Activated CD8-positive, alpha-beta T cell treated with anti-CD3 and anti-CD28 coated beads, Interleukin-2, amount 10 ng/mL, durations not matched to agents 7 days and 5 days (primary cell): ENCODE results near the gene PARD3B. TPM values are rescaled to one million over a fixed set of nuclear protein-coding genes. Genes with fewer than 3 reads are reported as not detected.

Experiments used
- ATAC-seq: fragments of 150-1000 bp; cut with Tn5 transposase; one replicate; pipeline ENCODE4 v1.10.0; 2021; ENCODE audit warnings: moderate library complexity
- CTCF ChIA-PET: fragments of 350-600 bp; sonication (Branson Sonifier 250); formaldehyde crosslinking; loops from one replicate; lab custom pipeline; 2021; ENCODE audit warnings: antibody characterized with exemption; lab: Charles Lee
- POLR2A ChIA-PET: fragments of 350-600 bp; sonication (Branson Sonifier 250); formaldehyde crosslinking; loops from one replicate; lab custom pipeline; 2021; ENCODE audit warnings: antibody characterized with exemption; lab: Charles Lee
- DNase-seq: peaks from one replicate; pipeline ENCODE4 v3.0.0-alpha.2; 2020
- H3K27ac Mint-ChIP-seq: one replicate; pipeline ENCODE4 v1.8.0; 2021; ENCODE audit warnings: mild to moderate bottlenecking, mixed read lengths
- H3K27me3 Mint-ChIP-seq: one replicate; pipeline ENCODE4 v1.8.0; 2021; ENCODE audit warnings: low read depth, mixed read lengths
- H3K36me3 Mint-ChIP-seq: one replicate; pipeline ENCODE4 v1.8.0; 2021; ENCODE audit warnings: low read depth, mixed read lengths
- H3K4me1 Mint-ChIP-seq: one replicate; pipeline ENCODE4 v1.8.0; 2021; ENCODE audit warnings: low read depth, mixed read lengths
- H3K4me3 Mint-ChIP-seq: one replicate; pipeline ENCODE4 v1.8.0; 2021; ENCODE audit warnings: mild to moderate bottlenecking, mixed read lengths
- H3K9me3 Mint-ChIP-seq: one replicate; pipeline ENCODE4 v1.8.0; 2022; ENCODE audit warnings: mixed read lengths; ENCODE audit not compliant: insufficient read depth
- total RNA-seq, 2 experiments: library from RNA; stranded (reverse); gene quantifications; one replicate each; pipeline ENCODE4 v1.2.3, GENCODE V29; 2021

PARD3B gene
- total RNA-seq, 2 experiments from 2014 or later: 0.76 to 1.0 TPM

- H3K4me3 Mint-ChIP-seq: no peak overlapping the region
- no peaks in the 10 kb centered on the region for H3K9me3 Mint-ChIP-seq
- H3K4me1 Mint-ChIP-seq: no peaks in the 10 kb centered on the region
- POLR2A ChIA-PET: no interaction called here
- H3K36me3 Mint-ChIP-seq: no peaks in the 10 kb centered on the region
- ATAC-seq: no peak
- no peak overlapping the region for H3K27ac Mint-ChIP-seq
- CTCF ChIA-PET: no interaction called here
- no peak for DNase-seq
- H3K27me3 Mint-ChIP-seq: no peaks in the 10 kb centered on the region
Measured at GRCh38 chr2:204749319-204749718, 204.0 kb downstream of the PARD3B start.

DNA sequence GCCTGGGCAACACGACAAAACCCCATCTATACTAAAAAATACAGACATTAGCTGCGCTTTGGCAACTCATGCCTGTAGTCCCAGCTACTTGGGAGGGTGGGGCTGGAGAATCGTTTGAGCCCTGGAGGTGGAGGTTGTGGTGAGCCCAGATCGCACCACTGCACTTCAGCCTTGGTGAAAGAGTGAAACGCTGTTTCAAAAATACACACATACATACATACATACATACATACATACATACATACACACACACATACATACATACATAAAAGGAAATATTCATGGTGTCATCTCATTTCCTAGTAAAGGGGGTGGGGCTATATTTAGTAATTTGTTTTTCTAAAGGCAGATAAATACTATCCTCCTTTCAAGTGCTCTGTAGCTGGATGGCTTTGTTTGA is 205.1 kb downstream of the PARD3B start:
- Mint-ChIP-seq H3K36me3 (no peaks in the 10 kb centered on the region), H3K27ac (no peak overlapping the region), H3K9me3 (no peaks in the 10 kb centered on the region), H3K27me3 (no peaks in the 10 kb centered on the region), H3K4me1 (no peaks in the 10 kb centered on the region), H3K4me3 (no peak overlapping the region)
- CTCF ChIA-PET: no interaction called here
- ATAC-seq (no peak), DNase-seq (no peak)
- POLR2A ChIA-PET: no interaction called here

DNA sequence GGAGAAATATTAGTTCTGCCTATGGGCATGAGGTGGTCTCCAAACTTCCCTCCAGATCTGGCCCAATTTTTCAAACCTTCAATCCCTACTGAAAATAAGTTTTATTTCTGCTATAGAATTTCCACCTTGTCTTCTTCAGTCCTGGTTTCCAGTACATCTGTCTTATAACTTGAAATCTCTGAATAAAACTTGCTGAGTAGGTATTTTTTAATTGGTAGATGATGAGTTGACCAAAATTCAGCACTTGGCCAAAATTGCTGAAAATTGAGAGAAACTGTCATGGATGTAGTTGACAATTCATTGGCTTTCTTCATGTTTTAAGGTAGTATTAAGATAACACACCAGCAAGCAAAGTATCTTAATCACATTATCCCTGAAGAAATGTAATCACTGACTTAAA is 206.2 kb downstream of the PARD3B start:
- POLR2A ChIA-PET: no interaction called here
- no peaks in the 10 kb centered on the region for H3K27me3 Mint-ChIP-seq
- no peak overlapping the region for H3K27ac Mint-ChIP-seq
- H3K4me1 Mint-ChIP-seq: no peaks in the 10 kb centered on the region
- H3K4me3 Mint-ChIP-seq: no peak overlapping the region
- no peaks in the 10 kb centered on the region for H3K36me3 Mint-ChIP-seq
- DNase-seq (no peak), ATAC-seq (no peak)
- CTCF ChIA-PET: no interaction called here
- H3K9me3 Mint-ChIP-seq: no peaks in the 10 kb centered on the region

GRCh38 chr2:204753841-204754240 is 208.6 kb downstream of the PARD3B start:
- no peaks in the 10 kb centered on the region for H3K4me1 Mint-ChIP-seq
- no peak overlapping the region for H3K4me3 Mint-ChIP-seq
- ChIA-PET CTCF (no interaction called here), POLR2A (interaction anchor here (0.6 kb wide), 1 partner anchor 81 kb away, joined by 3 read pairs; no protein-coding TSS in a partner anchor)
- H3K27ac Mint-ChIP-seq: no peak overlapping the region
- no peaks in the 10 kb centered on the region for H3K27me3 Mint-ChIP-seq
- DNase-seq (no peak), ATAC-seq (no peak)
- H3K9me3 Mint-ChIP-seq: no peaks in the 10 kb centered on the region
- no peaks in the 10 kb centered on the region for H3K36me3 Mint-ChIP-seq

GRCh38 chr2:204754898-204755297 is 209.6 kb downstream of the PARD3B start:
- ATAC-seq (no peak), DNase-seq (no peak)
- CTCF ChIA-PET: no interaction called here
- Mint-ChIP-seq H3K9me3 (no peaks in the 10 kb centered on the region), H3K4me3 (no peak overlapping the region), H3K4me1 (no peaks in the 10 kb centered on the region), H3K27ac (no peak overlapping the region), H3K27me3 (no peaks in the 10 kb centered on the region), H3K36me3 (no peaks in the 10 kb centered on the region)
- POLR2A ChIA-PET: no interaction called here

- no peak for ATAC-seq
- Mint-ChIP-seq H3K27me3 (no peaks in the 10 kb centered on the region), H3K4me1 (no peaks in the 10 kb centered on the region), H3K9me3 (peaks cover 17% of the 10 kb centered on the region), H3K36me3 (peaks cover 5% of the 10 kb centered on the region), H3K27ac (no peak overlapping the region), H3K4me3 (no peak overlapping the region)
- POLR2A ChIA-PET: no interaction called here
- CTCF ChIA-PET: no interaction called here
- no peak for DNase-seq
Measured at GRCh38 chr2:204763974-204764703, 218.9 kb downstream of the PARD3B start.

- H3K4me3 Mint-ChIP-seq: no peak overlapping the region
- no peaks in the 10 kb centered on the region for H3K36me3 Mint-ChIP-seq
- ChIA-PET POLR2A (no interaction called here), CTCF (no interaction called here)
- peaks cover 4% of the 10 kb centered on the region for H3K27me3 Mint-ChIP-seq
- ATAC-seq: no peak
- no peaks in the 10 kb centered on the region for H3K9me3 Mint-ChIP-seq
- DNase-seq: no peak
- H3K27ac Mint-ChIP-seq: no peak overlapping the region
- no peaks in the 10 kb centered on the region for H3K4me1 Mint-ChIP-seq
Measured at GRCh38 chr2:204770735-204771134, 225.5 kb downstream of the PARD3B start.

DNA sequence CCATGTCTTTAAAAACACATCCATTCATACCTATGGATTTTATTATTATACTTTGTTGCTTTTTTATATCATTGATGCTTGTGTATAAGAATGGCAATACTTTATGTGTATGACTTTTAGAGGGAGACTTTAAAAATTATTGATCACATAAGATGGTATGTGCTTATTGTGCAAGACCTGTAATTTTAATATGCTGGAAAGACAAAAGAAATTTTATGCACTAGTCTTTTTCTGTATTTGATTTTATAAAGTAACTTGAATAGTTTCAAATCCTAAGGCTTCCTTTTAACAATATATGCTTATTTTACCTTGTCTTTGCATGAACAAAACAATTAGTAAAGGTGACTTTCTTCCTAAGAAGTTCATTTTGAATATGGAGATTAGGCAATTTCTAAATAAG is 226.4 kb downstream of the PARD3B start:
- no peak overlapping the region for H3K27ac Mint-ChIP-seq
- DNase-seq: no peak
- CTCF ChIA-PET: no interaction called here
- no peak for ATAC-seq
- H3K27me3 Mint-ChIP-seq: peaks cover 7% of the 10 kb centered on the region
- H3K4me1 Mint-ChIP-seq: no peaks in the 10 kb centered on the region
- H3K9me3 Mint-ChIP-seq: no peaks in the 10 kb centered on the region
- POLR2A ChIA-PET: no interaction called here
- no peak overlapping the region for H3K4me3 Mint-ChIP-seq
- H3K36me3 Mint-ChIP-seq: no peaks in the 10 kb centered on the region

DNA sequence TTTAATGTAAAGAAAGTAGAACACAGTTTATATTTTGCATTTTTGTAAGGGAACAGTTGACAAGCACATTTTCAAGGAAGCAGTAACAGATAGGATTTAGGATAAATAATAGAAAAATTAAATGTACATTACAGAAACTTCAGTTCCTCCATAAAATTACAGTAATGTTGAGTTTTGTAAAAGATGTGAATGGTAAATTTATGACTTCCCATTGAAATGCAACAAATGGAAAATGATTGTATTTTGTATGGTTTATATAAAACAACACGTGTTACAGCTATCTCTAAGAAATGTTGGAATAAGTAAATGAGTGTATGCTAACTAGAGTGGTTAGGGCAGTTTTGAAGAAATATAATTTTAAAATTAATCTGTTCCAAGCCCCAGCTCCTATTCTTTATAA is 227.3 kb downstream of the PARD3B start:
- Mint-ChIP-seq H3K4me3 (no peak overlapping the region), H3K36me3 (no peaks in the 10 kb centered on the region), H3K27me3 (peaks cover 7% of the 10 kb centered on the region), H3K9me3 (no peaks in the 10 kb centered on the region), H3K4me1 (no peaks in the 10 kb centered on the region), H3K27ac (no peak overlapping the region)
- ATAC-seq: no peak
- DNase-seq: no peak
- ChIA-PET CTCF (no interaction called here), POLR2A (no interaction called here)

DNA sequence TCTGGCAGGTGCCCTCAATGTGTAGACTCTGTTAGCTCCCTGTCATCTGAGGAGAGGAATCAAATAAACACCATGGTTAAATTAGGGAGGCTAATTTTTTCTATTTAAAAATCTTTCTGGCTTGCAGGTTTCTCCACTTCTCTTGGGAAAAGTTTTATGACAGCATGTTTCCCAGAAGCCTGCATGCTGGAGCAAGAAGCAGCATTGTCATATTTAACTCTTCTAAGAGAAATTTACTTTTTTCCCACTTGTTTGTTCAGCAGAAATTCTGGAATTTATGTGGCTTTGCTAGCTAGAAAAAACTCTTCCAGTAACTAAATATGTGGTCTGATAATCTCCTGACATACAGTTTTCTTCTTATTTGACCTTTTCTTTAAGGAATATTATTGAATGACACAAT is 230.5 kb downstream of the PARD3B start:
- H3K9me3 Mint-ChIP-seq: no peaks in the 10 kb centered on the region

GRCh38 chr2:204776781-204777559 is 231.7 kb downstream of the PARD3B start:
- POLR2A ChIA-PET: no interaction called here
- Mint-ChIP-seq H3K27ac (no peak overlapping the region), H3K27me3 (peaks cover 7% of the 10 kb centered on the region), H3K36me3 (no peaks in the 10 kb centered on the region), H3K9me3 (no peaks in the 10 kb centered on the region), H3K4me1 (no peaks in the 10 kb centered on the region), H3K4me3 (no peak overlapping the region)
- CTCF ChIA-PET: no interaction called here
- DNase-seq (no peak), ATAC-seq (no peak)

More for the DNA sequence above, 230.5 kb downstream of the PARD3B start:
- Mint-ChIP-seq H3K27ac (no peak overlapping the region), H3K4me1 (no peaks in the 10 kb centered on the region), H3K27me3 (peaks cover 7% of the 10 kb centered on the region), H3K4me3 (no peak overlapping the region), H3K36me3 (no peaks in the 10 kb centered on the region)
- ChIA-PET CTCF (no interaction called here), POLR2A (no interaction called here)
- ATAC-seq (no peak), DNase-seq (no peak)

DNA sequence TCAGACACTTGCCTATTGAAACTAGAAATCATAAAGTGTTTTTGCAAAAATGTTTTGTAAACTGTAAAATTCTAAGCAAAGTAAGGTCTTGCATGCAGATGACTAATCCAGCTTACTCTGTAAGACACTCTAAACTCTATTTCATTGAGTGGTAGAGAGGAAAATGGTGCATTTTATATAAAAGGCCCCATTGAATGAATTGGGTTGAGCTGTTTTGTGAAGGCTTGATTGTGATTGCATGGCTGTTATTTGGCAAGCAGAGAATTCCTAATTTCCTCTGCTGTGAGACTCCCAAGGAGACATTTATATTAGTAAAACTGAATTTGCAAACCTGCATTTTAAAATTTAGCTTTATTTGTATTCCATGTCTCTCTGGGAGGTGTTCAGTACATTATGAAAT is 234.5 kb downstream of the PARD3B start:
- POLR2A ChIA-PET: no interaction called here
- CTCF ChIA-PET: no interaction called here

More for the DNA sequence above, 234.5 kb downstream of the PARD3B start:
- ATAC-seq: no peak
- Mint-ChIP-seq H3K27ac (no peak overlapping the region), H3K4me1 (no peaks in the 10 kb centered on the region), H3K9me3 (no peaks in the 10 kb centered on the region), H3K27me3 (peaks cover 2% of the 10 kb centered on the region), H3K4me3 (no peak overlapping the region), H3K36me3 (no peaks in the 10 kb centered on the region)
- no peak for DNase-seq
